ENCODE results near the gene ARSK. TPM values are rescaled to one million over a fixed set of nuclear protein-coding genes. Genes with fewer than 3 reads are reported as not detected.

ARSK gene
- total RNA-seq, 4 donors from 2014 or later: 11.0 to 19.9 (median 13.7) TPM

GRCh38 chr5:95626701-95627100 is 71.8 kb downstream of the ARSK start:
- H3K36me3 ChIP-seq: no peaks in the 10 kb centered on the region
- WGBS, 2 donors: 66 to 67% methylated on average over 1 of the region's 1 CpG
- H3K27me3 ChIP-seq: no peaks in the 10 kb centered on the region
- H3K9me3 ChIP-seq: no peaks in the 10 kb centered on the region
- no peak overlapping the region for H3K27ac ChIP-seq
- DNase-seq (ENCODE audit: low spot score in 2 of 2): no peak
- H3K4me1 ChIP-seq: peaks cover 0 to 15% (median 4%) of the 10 kb centered on the region in 4 donors
- no peak for TF ChIP-seq POLR2A (IDR thresholded peaks at IDR 0.05)
- no peak for TF ChIP-seq CTCF (IDR thresholded peaks at IDR 0.05)
- TF ChIP-seq EP300 (IDR thresholded peaks at IDR 0.05): no peak
- H3K4me3 ChIP-seq: no peak overlapping the region

GRCh38 chr5:95627971-95628810 is 73.3 kb downstream of the ARSK start:
- Histone ChIP-seq H3K4me3 (no peak overlapping the region), H3K27ac (no peak overlapping the region), H3K4me1 (peaks cover 0 to 16% (median 2%) of the 10 kb centered on the region in 4 donors), H3K36me3 (no peaks in the 10 kb centered on the region), H3K27me3 (no peaks in the 10 kb centered on the region), H3K9me3 (no peaks in the 10 kb centered on the region)
- no peak for DNase-seq (ENCODE audit: low spot score in 2 of 2)
- WGBS, 2 donors: 91 to 94% methylated on average over 4 of the region's 4 CpGs
- TF ChIP-seq POLR2A (IDR thresholded peaks at IDR 0.05) (no peak), CTCF (IDR thresholded peaks at IDR 0.05) (no peak)

- H3K4me1 ChIP-seq: peaks cover 0 to 16% (median 2%) of the 10 kb centered on the region in 4 donors
- no peak overlapping the region for H3K4me3 ChIP-seq
- H3K36me3 ChIP-seq: no peaks in the 10 kb centered on the region
- TF ChIP-seq EP300 (IDR thresholded peaks at IDR 0.05) (no peak), CTCF (IDR thresholded peaks at IDR 0.05) (no peak), POLR2A (IDR thresholded peaks at IDR 0.05) (no peak)
- WGBS, 2 donors: 83 to 85% methylated on average over 1 of the region's 1 CpG
- no peaks in the 10 kb centered on the region for H3K27me3 ChIP-seq
- no peak overlapping the region for H3K27ac ChIP-seq
- no peak for DNase-seq (ENCODE audit: low spot score in 2 of 2)
- H3K9me3 ChIP-seq: no peaks in the 10 kb centered on the region
Measured at GRCh38 chr5:95628933-95629332, 74.0 kb downstream of the ARSK start.

GRCh38 chr5:95630394-95630917 is 75.6 kb downstream of the ARSK start:
- H3K27me3 ChIP-seq: no peaks in the 10 kb centered on the region
- no peak overlapping the region for H3K4me3 ChIP-seq
- no peak overlapping the region for H3K27ac ChIP-seq
- peaks cover 0 to 16% (median 2%) of the 10 kb centered on the region in 4 donors for H3K4me1 ChIP-seq
- DNase-seq (ENCODE audit: low spot score in 2 of 2): no peak
- H3K36me3 ChIP-seq: no peaks in the 10 kb centered on the region
- H3K9me3 ChIP-seq: no peaks in the 10 kb centered on the region
- WGBS, 2 donors: 88 to 93% methylated on average over 5 of the region's 5 CpGs
- no peak for TF ChIP-seq POLR2A (IDR thresholded peaks at IDR 0.05)
- no peak for TF ChIP-seq CTCF (IDR thresholded peaks at IDR 0.05)
- no peak for TF ChIP-seq EP300 (IDR thresholded peaks at IDR 0.05)

GRCh38 chr5:95631255-95631958 is 76.5 kb downstream of the ARSK start:
- Histone ChIP-seq H3K9me3 (no peaks in the 10 kb centered on the region), H3K27ac (no peak overlapping the region), H3K36me3 (no peaks in the 10 kb centered on the region), H3K4me3 (no peak overlapping the region), H3K4me1 (peaks cover 0 to 16% (median 2%) of the 10 kb centered on the region in 4 donors), H3K27me3 (no peaks in the 10 kb centered on the region)
- 66 to 76% methylated on average over 2 of the region's 2 CpGs for WGBS, 2 donors
- TF ChIP-seq POLR2A (IDR thresholded peaks at IDR 0.05) (no peak), EP300 (IDR thresholded peaks at IDR 0.05) (no peak)
- DNase-seq (ENCODE audit: low spot score in 2 of 2): no peak

All from tibial nerve (tissue), 4 donors.